ENCODE data around the gene HSP90AB1. TPM values are rescaled to one million over a fixed set of nuclear protein-coding genes. Genes with fewer than 3 reads are reported as not detected.
A peak's percentile ranks its signal among the peaks of the same experiment; 100 is the strongest.

The HSP90AB1 gene
- total and polyA plus RNA-seq, 12 donors = 235 to 1,053 (median 904) TPM

GRCh38 chr6:44263354-44264100, 16.6 kb downstream of the HSP90AB1 start:
- Histone ChIP-seq H3K4me1 (peaks cover 18 to 47% (median 28%) of the 10 kb centered on the region in 9 donors), H3K27ac (peak overlapping the region in 6 of 10 donors; percentile 9 to 93 (median 80)), H3K9me3 (no peaks in the 10 kb centered on the region), H3K36me3 (peaks cover 0 to 40% (median 0%) of the 10 kb centered on the region in 9 donors), H3K4me3 (peak overlapping the region in 7 of 10 donors; percentile 67 to 94 (median 85)), H3K27me3 (peaks cover 0 to 11% (median 5%) of the 10 kb centered on the region in 7 donors)
- intact Hi-C loops (cut with DNase I) = loop anchor here in 1 of 10 donors (10.0 kb wide), 1 partner anchor 71 kb away; no protein-coding TSS in a partner anchor
- no peak for TF ChIP-seq CTCF (IDR thresholded peaks at IDR 0.05)
- 48 to 74% methylated on average over 8 to 9 of the region's 9 CpGs for WGBS, 2 donors
- no peak for DNase-seq
- peak in 2 of 8 donors; percentile 13 to 21 for ATAC-seq

- no peaks in the 10 kb centered on the region for H3K9me3 ChIP-seq
- ATAC-seq (peak in 4 of 8 donors; percentile 9 to 41 (median 26)), DNase-seq (peak in 1 of 2 donors; percentile 42)
- no peak for TF ChIP-seq CTCF (IDR thresholded peaks at IDR 0.05)
- 13 to 14% methylated on average over 13 of the region's 13 CpGs for WGBS, 2 donors
- H3K4me3 ChIP-seq = peak overlapping the region; percentile 66 to 98 (median 82)
- H3K27me3 ChIP-seq = peaks cover 0 to 19% (median 12%) of the 10 kb centered on the region in 7 donors
- peaks cover 18 to 46% (median 28%) of the 10 kb centered on the region in 9 donors for H3K4me1 ChIP-seq
- peaks cover 0 to 32% (median 0%) of the 10 kb centered on the region in 9 donors for H3K36me3 ChIP-seq
- H3K27ac ChIP-seq = peak overlapping the region in 9 of 10 donors; percentile 63 to 93 (median 78)
- intact Hi-C loops (cut with DNase I) = loop anchor here in 5 of 10 donors (5.0 to 10.0 kb wide), 5 partner anchors 38 to 167 kb away; partner anchors contain the start of gene AARS2 (in 1 of the 5)
These were observed 17.5 kb downstream of the HSP90AB1 start for GRCh38 chr6:44264154-44265006.

GRCh38 chr6:44265007-44265721, 18.3 kb downstream of the HSP90AB1 start, which contains the start of gene NFKBIE:
TSS of gene NFKBIE (minus strand) at chr6:44265551. CDS start at chr6:44265346, 205 bp downstream.
- intact Hi-C loops (cut with DNase I) = loop anchor here in 5 of 10 donors (5.0 to 10.0 kb wide), 5 partner anchors 37 to 168 kb away; partner anchors contain the start of gene AARS2 (in 1 of the 5)
- H3K27me3 ChIP-seq = peaks cover 5 to 27% (median 15%) of the 10 kb centered on the region in 7 donors
- H3K9me3 ChIP-seq = no peaks in the 10 kb centered on the region
- H3K4me1 ChIP-seq = peaks cover 18 to 46% (median 28%) of the 10 kb centered on the region in 9 donors
- TF ChIP-seq CTCF (IDR thresholded peaks at IDR 0.05) = peak in 7 of 9 donors; percentile 16 to 38 (median 35)
- peak; percentile 95 to 97 for DNase-seq
- peak within 1 kb of the TSS; percentile 66 to 98 (median 82) for H3K4me3 ChIP-seq
- peaks cover 0 to 24% (median 0%) of the 10 kb centered on the region in 9 donors for H3K36me3 ChIP-seq
- peak; percentile 89 to 95 (median 94) for ATAC-seq
- 0 to 1% methylated on average over 53 to 72 of the region's 72 CpGs for WGBS, 2 donors
- peak within 1 kb of the TSS; percentile 34 to 93 (median 76) for H3K27ac ChIP-seq
